HTR-8/SVneo (cell line): ENCODE measurements around the gene ARHGEF10L.

Experiments used
- DNase-seq: peaks from one replicate; pipeline ENCODE4 v3.0.0; 2011; ENCODE audit warnings: low spot score, mixed read lengths; ENCODE audit not compliant: insufficient read length
- FAIRE-seq: peaks from 2 replicates; lab custom pipeline; 2011; peaks lifted over from hg19 to GRCh38; lab: Jason Lieb, UNC

The ARHGEF10L gene

GRCh38 chr1:17605582-17606344 lies 66.3 kb downstream of the ARHGEF10L start:
- FAIRE-seq = no peak

GRCh38 chr1:17606826-17607440 lies 67.4 kb downstream of the ARHGEF10L start:
- DNase-seq (peak; percentile 64), FAIRE-seq (no peak)

More at GRCh38 chr1:17605582-17606344, 66.3 kb downstream of the ARHGEF10L start:
- DNase-seq = no peak

- no peak for DNase-seq
- no peak for FAIRE-seq
Measured at GRCh38 chr1:17607644-17608581, 68.4 kb downstream of the ARHGEF10L start.

- FAIRE-seq (no peak), DNase-seq (no peak)
Measured at GRCh38 chr1:17609529-17609928, 70.0 kb downstream of the ARHGEF10L start.

- FAIRE-seq = no peak
- DNase-seq = no peak
Measured at GRCh38 chr1:17610085-17610484, 70.6 kb downstream of the ARHGEF10L start.

GRCh38 chr1:17610713-17611112 lies 71.2 kb downstream of the ARHGEF10L start:
- FAIRE-seq (no peak), DNase-seq (no peak)

- peak; percentile 19 for DNase-seq
Measured at GRCh38 chr1:17611991-17612390, 72.5 kb downstream of the ARHGEF10L start.

GRCh38 chr1:17612831-17613230 lies 73.3 kb downstream of the ARHGEF10L start:
- DNase-seq = no peak
- no peak for FAIRE-seq

More at GRCh38 chr1:17611991-17612390, 72.5 kb downstream of the ARHGEF10L start:
- FAIRE-seq = no peak

- FAIRE-seq (no peak), DNase-seq (no peak)
Measured at GRCh38 chr1:17614586-17614985, 75.1 kb downstream of the ARHGEF10L start.

- no peak for DNase-seq
- FAIRE-seq = no peak
Measured at GRCh38 chr1:17615157-17615556, 75.7 kb downstream of the ARHGEF10L start.

- no peak for FAIRE-seq
- no peak for DNase-seq
Measured at GRCh38 chr1:17615959-17616358, 76.5 kb downstream of the ARHGEF10L start.

GRCh38 chr1:17616731-17617279 lies 77.3 kb downstream of the ARHGEF10L start:
- FAIRE-seq (no peak), DNase-seq (no peak)

GRCh38 chr1:17617787-17618557 lies 78.5 kb downstream of the ARHGEF10L start:
- FAIRE-seq = no peak
- no peak for DNase-seq

GRCh38 chr1:17618558-17619247 lies 79.2 kb downstream of the ARHGEF10L start:
- DNase-seq (no peak), FAIRE-seq (no peak)

GRCh38 chr1:17620448-17620847 lies 81.0 kb downstream of the ARHGEF10L start:
- FAIRE-seq = no peak
- DNase-seq = no peak

GRCh38 chr1:17621691-17622090 lies 82.2 kb downstream of the ARHGEF10L start:
- FAIRE-seq = no peak
- no peak for DNase-seq

GRCh38 chr1:17622823-17623222 lies 83.3 kb downstream of the ARHGEF10L start:
- FAIRE-seq = no peak
- DNase-seq = no peak

- DNase-seq (no peak), FAIRE-seq (no peak)
Measured at GRCh38 chr1:17624611-17625233, 85.2 kb downstream of the ARHGEF10L start.
